GM18867 (cell line): Measurements from ENCODE around the gene ESPN.

Experiments
- ATAC-seq: cut with Tn5 transposase; IDR thresholded peaks from one replicate; pipeline ENCODE4 v1.9.1; 2021; ENCODE audit warnings: mild to moderate bottlenecking, moderate library complexity; ENCODE audit not compliant: unreplicated experiment

Gene ESPN

GRCh38 chr1:6495540-6496364 is 71.2 kb downstream of the ESPN start:
- no peak for ATAC-seq

GRCh38 chr1:6496365-6496721 is 71.8 kb downstream of the ESPN start:
- no peak for ATAC-seq

GRCh38 chr1:6496890-6497214 is 72.3 kb downstream of the ESPN start:
- no peak for ATAC-seq

- ATAC-seq: no peak
These were observed 72.8 kb downstream of the ESPN start for GRCh38 chr1:6497215-6497866.

- ATAC-seq: no peak
These were observed 73.4 kb downstream of the ESPN start for GRCh38 chr1:6497867-6498575.

GRCh38 chr1:6498576-6499111 is 74.1 kb downstream of the ESPN start:
- ATAC-seq: no peak

- ATAC-seq: no peak
These were observed 74.7 kb downstream of the ESPN start for GRCh38 chr1:6499296-6499695.

GRCh38 chr1:6500544-6501278 is 76.1 kb downstream of the ESPN start:
- ATAC-seq: no peak

- ATAC-seq: no peak
These were observed 76.8 kb downstream of the ESPN start for GRCh38 chr1:6501279-6501813.

- ATAC-seq: no peak
These were observed 77.7 kb downstream of the ESPN start for GRCh38 chr1:6502000-6502891.

GRCh38 chr1:6503884-6504602 is 79.5 kb downstream of the ESPN start:
- ATAC-seq: no peak

GRCh38 chr1:6504887-6505286 is 80.3 kb downstream of the ESPN start:
- ATAC-seq: no peak

GRCh38 chr1:6505367-6506209 is 81.0 kb downstream of the ESPN start:
- ATAC-seq: no peak

- no peak for ATAC-seq
These were observed 81.8 kb downstream of the ESPN start for GRCh38 chr1:6506210-6507036.

- ATAC-seq: no peak
These were observed 82.5 kb downstream of the ESPN start for GRCh38 chr1:6507037-6507428.

- ATAC-seq: no peak
These were observed 82.9 kb downstream of the ESPN start for GRCh38 chr1:6507461-6507911.

GRCh38 chr1:6508154-6508815 is 83.7 kb downstream of the ESPN start:
- no peak for ATAC-seq
